ENCODE measurements around the gene WIPI1.

The WIPI1 gene

DNA sequence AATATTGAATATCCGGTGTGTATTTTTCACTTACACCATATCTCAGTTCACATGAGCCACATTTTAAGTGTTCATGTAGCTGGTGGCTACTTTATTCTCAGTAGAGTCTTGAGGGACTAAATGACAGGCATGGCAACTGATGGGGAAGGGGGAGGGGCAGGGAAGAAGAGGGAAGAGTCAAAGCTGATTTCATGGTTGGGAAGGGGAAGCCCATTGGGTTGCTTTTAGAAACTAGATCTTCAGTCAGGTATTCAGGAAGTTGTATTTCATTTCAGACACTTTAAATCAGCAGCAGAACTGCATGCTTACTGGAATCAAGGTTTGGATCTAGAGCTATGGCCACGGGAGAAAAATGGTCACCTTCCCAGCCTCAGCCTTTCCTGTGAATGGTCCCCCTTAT, 2.9 kb upstream of the WIPI1 start:
- no peak for DNase-seq (ENCODE audit: low spot score)

DNA sequence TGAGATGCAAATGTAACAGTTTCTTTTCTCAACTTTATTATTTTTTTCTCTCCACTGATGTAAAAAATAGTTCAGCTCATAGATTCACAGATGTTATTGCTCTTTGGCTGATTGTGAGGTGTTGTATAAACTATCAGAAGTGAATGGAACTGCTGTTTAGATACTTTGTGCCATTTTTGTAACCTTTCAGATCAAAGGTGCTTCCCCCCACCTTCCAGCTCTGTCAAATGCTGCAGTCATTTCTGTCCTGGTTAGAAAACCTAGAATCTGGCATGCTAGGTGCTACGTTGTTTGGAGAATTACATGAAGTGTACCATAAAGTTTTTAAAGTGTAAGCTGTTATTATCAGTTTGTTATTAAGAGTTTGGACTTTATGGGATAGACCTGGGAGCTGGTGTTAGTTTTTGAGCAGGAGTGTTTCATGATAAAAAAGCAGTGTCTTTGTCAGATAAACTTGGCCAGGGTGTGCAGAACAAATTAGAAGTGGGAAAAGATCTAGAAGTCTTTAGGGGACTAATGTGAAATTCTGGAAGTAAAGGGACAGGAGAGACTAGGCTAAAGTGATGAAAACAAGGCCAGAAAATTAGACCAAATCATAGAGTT, 1.8 kb upstream of the WIPI1 start:
- DNase-seq (ENCODE audit: low spot score) = no peak

DNA sequence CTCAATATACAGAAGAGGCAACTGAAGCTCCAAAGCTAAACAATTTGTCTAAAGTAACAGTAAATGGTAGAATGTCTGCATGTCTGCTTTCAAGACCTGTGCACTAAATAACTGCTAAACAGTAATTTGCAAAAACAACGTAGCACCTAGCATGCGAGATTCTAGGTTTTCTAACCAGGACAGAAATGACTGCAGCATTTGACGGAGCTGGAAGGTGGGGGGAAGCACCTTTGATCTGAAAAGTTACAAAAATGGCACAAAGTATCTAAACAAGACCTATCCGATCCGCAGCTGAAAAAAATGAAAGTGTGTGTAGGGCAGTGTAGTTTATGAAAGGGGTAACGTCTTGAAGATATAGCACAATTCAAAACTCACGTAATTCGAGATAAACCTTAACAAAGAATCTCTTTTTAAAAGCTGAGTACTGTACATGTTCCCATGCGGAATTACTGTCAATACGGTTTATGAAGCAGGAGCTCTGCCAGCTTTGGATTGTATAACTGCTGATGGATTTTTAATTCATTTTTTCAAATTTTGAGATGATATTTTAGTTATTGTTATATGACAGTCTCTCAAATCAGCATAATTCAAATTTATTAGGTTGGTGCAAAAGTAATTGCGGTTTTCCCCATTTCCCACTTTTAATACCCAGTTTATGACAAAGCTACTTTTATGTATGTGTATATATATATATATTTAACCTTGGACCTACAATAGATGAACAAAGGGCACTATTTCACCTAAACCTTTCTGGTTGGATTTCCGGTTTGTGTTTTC, 1.2 kb upstream of the WIPI1 start:
- no peak for DNase-seq (ENCODE audit: low spot score)

DNA sequence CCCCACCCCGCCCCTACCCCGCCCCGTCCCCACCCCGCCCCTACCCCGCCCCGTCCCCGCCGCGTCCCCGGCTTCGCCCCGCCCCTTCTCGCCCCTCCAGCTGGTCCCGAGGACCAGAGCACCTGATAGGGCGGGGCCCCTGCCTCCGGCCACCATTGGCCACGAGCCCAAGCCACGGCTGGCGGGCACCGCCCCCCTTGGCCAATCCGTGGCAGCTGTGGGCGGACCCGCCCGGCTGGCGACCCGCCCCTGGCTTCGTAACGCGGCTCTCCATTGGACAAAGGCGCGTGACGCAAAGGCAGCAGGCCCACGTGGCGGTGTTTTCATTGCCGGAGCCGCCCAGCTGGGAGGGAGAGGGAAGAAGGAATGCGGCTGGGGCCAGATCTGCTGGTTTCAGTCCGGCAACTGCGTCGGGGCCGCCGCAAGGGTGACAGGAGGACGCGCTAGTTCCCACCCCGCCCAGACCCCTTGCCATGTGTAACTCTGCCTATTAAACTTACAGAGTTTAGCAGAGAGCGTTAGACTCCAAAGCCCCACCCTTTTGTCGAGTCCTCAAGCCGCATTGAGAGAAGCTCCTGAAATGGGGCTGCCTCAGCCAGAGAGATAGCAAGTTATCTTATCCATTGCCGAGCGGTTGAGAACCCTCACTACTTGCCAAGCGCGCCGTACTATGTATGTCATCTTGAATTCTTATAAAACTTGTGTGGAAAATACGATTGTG, 403 bp upstream of the WIPI1 start:
- DNase-seq (ENCODE audit: low spot score) = peak; percentile 91

- peak; percentile 61 for DNase-seq (ENCODE audit: low spot score)
These were observed 743 bp downstream of the WIPI1 start for GRCh38 chr17:68456339-68457167.

- peak; percentile 60 for DNase-seq (ENCODE audit: low spot score)
These were observed 1.4 kb downstream of the WIPI1 start for GRCh38 chr17:68455901-68456338.

DNA sequence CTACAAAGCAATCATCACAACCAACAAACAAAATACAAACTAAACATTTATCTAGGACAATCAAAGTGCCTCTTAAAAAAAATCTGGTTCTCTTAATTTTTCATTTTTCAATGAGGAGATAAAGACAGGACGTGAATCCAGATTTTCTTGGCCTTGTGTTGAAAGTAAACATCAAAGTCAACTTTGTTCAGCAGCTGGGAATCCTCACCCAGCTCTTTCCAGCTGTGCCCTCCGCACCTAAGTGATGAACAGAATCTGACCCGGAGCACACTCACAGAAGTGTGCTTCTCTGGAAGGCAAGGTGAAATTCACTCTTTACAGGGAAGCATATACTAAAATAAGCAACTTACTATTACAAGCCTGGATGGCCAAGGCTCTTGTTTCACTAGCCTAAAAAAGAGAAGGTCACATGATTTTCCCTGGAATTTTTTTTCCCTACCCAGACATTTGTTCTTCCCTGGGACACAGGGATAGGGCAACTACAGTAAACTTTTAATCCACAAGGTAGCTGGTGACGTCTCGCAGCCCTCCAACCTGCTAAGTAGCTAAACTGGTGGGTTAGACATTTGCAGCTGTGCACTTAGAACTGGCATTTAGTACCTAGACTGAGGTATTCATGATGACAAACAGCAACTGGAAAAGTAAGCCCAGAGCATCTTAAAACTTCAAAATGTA, 3.2 kb downstream of the WIPI1 start:
- DNase-seq (ENCODE audit: low spot score) = no peak

DNA sequence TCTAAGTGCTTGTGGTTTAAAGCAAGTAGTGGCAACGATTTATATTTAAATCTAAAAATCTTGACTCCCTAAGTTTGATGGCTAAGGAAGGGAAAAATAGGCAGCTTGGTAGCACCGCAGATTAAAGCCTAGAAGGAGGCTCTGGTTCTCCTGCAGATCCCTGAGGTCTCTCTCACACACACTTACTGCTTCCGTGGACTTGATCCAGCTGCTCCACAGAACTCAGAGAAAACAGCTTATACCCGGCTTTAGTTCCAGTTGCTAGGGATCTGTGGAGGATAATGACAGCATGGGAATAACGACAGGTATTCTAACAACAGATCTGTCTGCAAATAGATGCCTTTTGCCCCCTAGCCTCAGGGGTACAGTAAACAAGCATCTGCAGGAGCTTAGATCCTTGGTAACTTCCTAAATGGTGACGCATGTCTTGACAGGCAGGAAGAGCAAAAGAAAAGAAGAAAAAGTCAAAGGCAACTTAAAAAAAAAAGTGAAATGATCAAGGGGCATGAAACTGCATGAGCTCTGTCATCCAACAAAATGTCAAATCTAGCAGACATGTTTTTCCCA, 4.5 kb downstream of the WIPI1 start:
- DNase-seq (ENCODE audit: low spot score) = no peak

DNA sequence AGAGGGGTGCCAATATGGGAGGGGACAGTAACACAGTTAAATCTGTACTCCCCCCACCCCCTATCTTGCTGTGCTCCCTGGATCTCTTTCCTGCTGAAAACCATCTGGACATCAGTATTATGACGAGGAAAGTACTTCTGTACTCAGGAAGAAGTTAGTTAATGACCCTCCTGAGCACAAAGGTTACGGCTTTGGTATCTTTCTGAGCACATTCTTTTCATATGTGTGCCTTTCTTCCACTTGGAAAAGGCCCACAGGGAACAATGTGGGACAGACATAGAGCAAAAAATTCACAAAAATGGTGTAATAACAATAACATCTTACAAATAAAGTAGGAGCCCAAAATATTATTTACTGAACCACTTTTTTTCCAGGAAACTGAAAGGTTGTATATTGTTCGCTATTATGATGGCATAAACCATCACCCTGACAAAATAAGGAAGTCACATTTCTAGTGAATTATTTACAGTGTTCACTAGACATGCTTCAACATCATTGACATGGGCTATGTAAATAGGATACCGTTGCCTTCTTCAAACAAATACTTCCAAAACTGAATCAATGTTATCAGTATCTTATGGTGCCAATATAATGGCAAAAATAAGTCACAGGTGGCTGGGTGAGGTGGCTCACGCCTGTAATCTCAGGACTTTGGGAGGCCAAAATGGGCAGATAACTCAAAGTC, 5.5 kb downstream of the WIPI1 start:
- DNase-seq (ENCODE audit: low spot score) = no peak

- no peak for DNase-seq (ENCODE audit: low spot score)
These were observed 6.5 kb downstream of the WIPI1 start for GRCh38 chr17:68450801-68451200.

DNA sequence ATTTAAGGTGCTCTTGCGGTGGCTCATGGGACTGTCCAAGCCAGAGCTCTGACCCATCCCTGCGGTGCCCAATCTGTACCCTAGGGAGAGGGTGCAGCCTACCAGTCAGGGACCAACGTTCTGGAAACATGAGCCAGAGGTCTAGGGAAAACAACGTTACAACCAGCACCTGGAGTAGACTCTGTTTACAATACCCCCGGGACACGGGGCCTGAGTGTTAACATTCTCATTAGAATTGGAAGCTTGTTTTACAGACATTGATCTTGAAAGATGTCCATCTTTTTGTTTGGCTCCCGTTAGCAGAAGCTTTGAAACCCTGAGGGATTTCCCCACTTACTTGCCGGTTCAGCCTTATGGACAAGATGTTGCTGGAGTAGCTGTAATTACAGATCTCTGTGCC, 6.9 kb downstream of the WIPI1 start:
- DNase-seq (ENCODE audit: low spot score) = no peak

DNA sequence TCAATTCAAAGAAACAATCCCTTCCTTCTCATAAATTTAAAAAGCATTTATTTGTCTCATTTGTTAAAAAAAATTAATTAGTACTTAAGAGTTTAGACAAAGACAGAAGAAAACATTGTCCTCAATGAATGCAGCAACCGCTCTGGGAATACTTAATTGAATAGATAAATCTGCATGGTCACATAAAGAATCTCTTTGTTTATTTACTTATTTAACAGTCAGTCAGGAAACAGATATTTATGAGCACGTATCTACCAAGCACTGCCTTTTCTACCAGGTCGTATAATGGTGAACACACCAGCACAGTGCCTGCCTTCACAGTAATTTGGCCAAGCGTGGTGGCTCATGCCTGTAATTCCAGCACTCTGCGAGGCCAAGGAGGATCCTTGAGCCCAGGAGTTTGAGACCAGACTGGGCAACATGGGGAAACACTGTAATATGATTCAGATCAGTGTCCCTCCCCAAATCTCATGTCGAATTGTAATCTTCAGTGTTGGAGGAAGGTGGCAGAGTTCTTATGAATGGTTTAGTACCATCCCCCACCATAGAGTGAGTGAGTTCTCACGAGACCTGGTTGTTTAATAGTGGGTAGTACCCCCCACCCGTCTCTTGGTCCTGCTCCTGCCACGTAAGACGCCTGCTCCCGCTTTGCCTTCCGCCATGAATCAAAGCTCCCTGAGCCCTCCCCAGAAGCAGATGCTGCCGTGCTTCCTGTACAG, 8.1 kb downstream of the WIPI1 start:
- DNase-seq (ENCODE audit: low spot score) = peak; percentile 76

- no peak for DNase-seq (ENCODE audit: low spot score)
These were observed 10.7 kb downstream of the WIPI1 start for GRCh38 chr17:68446626-68447041.

DNA sequence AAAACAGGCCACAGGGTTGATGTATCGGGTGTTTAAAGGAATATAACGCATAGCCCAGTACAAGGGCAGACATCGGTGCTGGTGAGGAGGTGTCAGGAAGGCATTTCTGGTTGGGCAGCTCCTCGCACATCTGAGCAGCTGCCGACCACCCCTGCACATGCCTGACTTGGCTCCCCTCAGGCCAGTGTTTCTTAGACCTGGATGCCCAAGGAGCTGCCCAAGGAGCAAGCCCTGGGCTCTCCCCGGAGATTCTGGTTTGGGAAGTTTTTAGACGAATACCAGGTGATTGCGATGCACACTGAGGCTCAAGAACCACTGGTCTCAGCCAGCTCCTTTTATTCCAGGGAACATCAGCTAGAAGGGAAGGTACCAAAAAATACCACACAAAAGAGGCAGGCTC, 11.6 kb downstream of the WIPI1 start:
- no peak for DNase-seq (ENCODE audit: low spot score)

DNA sequence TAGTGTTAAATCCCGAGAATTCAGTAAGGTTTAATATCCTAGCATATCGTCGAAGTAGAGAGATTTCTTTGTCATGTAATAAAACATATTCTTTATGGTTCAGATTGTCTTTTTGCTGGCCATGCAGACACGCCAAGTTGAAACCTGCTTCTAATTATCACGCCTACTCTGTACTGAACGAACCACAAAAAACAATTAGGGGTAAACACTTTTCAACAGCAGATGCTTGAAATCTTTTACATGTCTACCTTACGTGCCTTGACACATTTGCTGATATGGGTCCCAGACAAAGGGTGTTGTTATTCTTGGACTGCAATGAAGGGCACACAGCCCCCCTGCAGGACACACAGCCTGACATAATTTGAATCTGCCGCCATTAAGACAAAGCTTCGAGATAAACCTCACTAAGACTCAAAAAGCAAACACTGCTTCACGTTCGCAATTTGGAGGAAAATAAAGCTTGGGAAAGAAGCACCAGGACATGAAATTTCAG, 13.3 kb downstream of the WIPI1 start:
- DNase-seq (ENCODE audit: low spot score) = no peak

DNA sequence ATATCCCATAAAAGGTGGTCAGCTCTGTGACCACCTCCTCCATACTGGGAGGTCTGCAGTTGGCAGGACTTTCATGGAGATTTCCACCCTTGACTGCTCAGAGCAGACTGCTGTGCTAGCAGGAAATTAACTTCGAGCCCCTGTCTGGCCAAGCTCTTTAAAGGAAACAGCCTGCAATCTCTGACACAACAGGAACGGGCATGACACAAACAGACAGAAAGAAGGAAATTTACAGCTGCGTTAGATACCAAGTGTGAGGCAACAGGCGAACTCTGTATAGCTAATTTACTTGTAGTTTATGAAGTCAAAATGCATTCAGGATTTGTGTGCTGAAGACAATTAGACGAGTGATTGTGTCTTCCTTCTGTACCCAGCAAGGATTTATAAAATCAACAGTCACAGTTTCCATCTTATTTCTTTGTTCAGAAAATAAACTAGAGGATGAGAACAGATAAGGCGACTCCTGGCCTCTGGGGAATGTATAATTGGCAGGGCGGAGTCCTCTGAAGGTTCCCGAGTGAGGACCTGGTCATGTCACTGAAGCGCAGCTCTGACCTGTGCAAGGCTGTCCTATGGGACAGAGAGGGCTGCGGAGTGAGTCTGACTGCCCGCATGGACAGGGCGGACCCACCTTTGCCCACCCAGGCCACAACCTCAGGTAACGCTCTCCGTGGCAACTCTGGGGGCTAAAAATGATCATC, 16.1 kb downstream of the WIPI1 start:
- no peak for DNase-seq (ENCODE audit: low spot score)

DNA sequence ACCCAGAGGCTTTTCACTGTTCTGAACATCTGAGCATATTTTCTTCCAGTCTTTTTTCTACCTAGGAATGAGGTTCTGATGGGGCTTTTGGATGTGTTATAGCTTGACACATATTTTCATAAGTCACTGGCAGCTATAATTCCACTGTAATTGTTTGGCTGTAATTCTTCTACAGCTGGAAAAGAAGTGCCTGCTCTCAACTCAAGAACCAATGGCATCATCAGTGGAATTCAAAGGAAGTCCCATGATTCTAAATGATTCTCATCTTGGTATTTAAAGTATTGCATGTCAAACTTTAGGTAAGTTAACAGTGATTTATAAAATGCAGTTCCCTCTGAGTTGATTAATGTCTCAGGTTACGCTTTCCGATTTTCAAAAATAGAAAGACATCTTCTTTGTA, 16.8 kb downstream of the WIPI1 start:
- no peak for DNase-seq (ENCODE audit: low spot score)

- no peak for DNase-seq (ENCODE audit: low spot score)
These were observed 17.5 kb downstream of the WIPI1 start for GRCh38 chr17:68439656-68440290.
